GM18519 (cell line): ENCODE results near the gene C11orf91.
"Not testable (repeated sequence)": the region's sequence is repeated elsewhere in the genome, so short reads cannot be mapped to it uniquely, and the experiment has no call there.

ENCODE experiments used
- ATAC-seq: cut with Tn5 transposase; IDR thresholded peaks from one replicate; pipeline ENCODE4 v1.9.1; 2021; ENCODE audit warnings: mild to moderate bottlenecking, moderate library complexity; ENCODE audit not compliant: unreplicated experiment, low FRiP score

Gene C11orf91

DNA sequence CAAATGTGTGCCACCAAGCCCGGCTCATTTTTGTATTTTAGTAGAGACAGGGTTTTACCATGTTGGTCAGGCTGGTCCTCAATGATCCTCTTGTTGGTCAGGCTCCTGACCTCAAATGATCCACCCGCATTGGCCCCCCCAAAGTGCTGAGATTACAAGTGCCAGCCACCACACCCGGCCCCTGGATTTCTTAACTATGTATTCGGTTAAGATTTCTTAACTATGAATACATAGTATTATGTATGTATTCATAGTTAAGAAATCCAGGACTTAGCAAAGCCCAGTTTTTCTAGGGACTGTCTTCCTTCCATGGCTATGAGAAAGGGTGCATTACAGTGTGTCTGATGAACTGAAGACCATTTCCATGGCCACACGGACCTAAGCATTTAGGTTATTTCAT, 1.7 kb downstream of the C11orf91 start:
- no peak for ATAC-seq

DNA sequence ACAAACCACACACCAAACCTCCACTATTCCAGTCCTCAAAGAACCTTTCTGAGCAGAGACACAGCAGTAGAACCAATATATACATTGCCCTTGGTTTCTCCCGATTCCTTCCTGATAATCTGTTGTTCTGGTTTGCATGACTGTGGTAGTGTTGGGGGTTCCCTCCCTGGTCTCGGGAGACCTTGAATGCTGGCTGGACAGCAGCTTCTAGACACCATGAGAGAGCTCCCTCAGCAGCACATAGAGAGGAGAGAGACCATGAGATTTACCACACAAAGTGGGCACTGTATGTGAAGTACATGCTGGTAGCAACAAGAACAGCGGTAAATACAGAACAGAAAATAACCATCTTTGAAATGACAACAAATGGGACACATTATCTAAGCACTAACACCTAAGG, 2.6 kb downstream of the C11orf91 start:
- no peak for ATAC-seq

DNA sequence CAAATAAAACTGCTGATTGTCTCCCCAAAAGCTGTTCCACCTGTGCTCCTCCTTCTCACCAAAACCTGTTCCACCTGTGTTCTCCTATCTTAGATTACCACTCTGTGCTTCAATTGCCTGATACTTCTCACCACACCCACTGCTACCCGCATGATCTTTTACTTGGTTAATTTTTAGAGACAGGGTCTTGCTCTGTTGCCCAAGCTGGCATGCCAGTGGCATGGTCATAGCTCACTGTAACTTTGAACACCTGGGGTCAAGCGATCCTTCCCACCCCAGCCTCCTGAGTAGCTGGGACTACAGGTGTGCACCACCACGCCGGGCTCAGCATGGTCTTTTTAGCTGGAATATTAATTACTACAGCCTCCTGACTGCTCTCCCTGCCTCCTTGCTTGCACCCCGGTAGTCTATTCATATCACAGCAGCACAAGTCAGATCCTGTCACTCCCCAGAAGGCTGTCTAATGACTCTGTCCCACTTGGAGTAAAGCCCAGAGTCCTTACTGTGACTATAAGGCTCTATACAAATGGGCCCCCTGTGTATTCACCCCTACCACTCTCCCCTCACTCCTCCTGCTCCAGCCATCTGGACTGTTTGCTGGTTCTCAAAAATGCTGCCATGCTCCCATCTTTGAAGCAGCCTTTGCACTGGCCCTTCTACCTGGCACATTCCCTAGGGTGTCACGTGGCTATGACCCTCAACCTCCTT, 3.5 kb downstream of the C11orf91 start:
- no peak for ATAC-seq

DNA sequence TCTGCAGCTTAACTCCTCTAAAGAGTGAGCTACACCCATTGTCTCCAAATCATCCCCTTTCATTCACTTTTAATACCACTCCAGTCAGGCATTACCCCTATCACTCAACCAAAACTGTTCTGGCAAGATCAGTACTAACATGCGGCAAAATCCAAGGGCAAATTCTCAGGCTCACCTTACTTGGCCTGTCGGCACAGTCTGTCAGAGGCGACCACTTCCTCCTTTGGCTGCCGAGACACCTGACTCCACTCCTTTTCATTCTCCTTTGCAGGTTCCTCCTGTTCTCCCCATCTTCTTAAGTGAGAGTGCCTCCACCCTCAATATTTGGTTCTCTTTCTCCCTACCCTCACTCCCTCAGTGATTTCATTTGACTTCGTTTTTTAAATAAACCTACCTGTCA, 4.2 kb downstream of the C11orf91 start:
- no peak for ATAC-seq

DNA sequence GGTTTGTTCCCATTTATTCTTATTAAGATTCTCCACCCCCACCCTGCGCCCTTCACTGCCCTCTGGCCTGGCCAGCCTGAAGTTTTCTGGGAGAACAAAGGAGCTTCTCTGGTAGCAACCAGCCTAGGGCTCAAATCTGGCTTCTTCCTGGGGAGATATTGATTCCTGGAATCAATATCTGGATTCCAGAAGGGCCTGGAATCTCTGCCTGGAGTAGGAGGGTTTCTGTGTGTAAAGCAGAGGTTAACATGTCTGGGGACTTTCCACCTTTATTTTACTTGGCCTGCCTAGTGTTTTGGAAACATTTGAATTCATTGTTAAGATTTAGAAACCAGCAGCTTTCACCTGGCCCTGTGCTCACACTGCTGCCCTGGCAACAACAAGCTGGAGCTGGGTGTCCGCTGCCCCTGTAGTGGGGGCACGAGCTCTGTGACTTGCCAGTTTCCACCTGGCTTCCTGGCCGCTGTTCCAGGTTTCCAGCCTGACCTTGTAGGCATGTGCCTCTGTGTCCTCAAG, 5.5 kb downstream of the C11orf91 start:
- ATAC-seq: no peak

DNA sequence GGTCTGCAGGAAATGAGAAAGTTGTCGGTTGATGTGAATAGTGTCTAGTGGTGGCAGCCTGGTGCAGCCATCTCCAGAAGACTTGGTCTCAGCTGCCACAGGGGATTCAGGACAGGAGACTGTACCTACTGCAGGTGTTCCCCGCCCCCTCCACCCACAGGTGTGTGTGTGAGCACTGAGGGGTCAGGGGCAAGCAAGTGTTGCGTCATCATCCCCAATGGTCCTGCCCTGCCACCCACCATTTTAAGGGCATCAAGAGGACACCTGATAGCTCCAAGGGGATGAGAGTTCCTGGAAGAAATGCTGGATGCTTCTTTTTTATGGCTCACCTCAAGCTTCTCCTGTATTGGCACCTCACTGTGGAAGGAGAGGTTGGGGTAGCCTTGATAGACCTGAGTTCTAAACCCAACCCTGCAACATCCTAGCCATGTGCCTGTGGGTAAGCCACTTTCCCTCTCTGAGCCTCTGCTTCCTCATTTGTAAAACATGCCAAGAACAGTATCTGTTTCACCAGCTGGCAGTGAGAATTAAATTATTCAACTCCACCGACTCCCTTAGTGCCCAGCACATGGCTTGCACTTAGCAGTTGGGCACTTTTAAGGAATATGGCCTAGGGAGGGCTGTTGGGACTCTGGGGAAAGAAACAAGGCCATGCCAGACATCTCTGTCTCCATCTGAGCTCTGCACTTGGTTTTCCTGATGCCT, 6.1 kb downstream of the C11orf91 start:
- ATAC-seq: no peak

DNA sequence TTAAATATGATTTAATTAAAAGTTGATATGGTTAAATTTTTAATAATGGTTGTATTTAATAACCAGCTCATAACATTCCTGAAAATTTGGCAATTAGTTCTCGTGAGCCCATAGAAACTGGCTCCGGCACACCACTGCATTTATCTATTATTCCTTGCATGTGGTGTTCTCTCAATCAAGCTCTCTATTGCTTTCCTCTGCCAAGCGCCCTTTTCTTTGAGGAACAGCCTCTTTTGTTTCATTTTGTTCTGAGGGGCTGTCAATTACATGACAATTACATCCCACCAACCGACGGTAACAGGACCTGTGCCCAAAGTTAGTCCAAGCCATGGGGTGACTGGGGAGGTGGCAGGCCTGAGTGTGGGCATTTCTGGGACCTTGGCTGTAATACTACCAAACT, 8.1 kb downstream of the C11orf91 start:
- ATAC-seq: no peak

DNA sequence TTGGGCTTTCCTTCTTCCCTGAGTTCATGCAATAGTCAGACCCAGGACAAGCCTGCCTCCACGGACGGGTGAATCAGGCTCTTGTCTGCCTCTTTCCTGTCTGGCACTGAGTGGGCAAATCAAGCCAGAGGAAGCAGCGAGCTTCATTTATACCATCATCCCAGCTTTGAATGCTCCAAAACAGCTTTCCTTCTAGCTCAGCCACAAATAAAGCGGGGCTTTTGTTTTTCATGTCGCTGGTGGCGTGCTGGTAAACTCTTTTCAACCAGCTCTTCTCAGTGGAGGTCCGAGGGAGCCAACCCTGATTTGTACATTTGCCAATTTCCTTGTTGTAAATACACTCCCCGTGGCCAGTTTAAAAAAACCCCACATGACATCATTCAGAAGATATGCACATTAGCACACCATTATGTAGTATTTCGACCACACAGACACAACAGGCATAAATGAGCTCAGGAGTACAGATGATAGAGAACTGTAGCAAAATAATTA, 8.6 kb downstream of the C11orf91 start:
- ATAC-seq: no peak

DNA sequence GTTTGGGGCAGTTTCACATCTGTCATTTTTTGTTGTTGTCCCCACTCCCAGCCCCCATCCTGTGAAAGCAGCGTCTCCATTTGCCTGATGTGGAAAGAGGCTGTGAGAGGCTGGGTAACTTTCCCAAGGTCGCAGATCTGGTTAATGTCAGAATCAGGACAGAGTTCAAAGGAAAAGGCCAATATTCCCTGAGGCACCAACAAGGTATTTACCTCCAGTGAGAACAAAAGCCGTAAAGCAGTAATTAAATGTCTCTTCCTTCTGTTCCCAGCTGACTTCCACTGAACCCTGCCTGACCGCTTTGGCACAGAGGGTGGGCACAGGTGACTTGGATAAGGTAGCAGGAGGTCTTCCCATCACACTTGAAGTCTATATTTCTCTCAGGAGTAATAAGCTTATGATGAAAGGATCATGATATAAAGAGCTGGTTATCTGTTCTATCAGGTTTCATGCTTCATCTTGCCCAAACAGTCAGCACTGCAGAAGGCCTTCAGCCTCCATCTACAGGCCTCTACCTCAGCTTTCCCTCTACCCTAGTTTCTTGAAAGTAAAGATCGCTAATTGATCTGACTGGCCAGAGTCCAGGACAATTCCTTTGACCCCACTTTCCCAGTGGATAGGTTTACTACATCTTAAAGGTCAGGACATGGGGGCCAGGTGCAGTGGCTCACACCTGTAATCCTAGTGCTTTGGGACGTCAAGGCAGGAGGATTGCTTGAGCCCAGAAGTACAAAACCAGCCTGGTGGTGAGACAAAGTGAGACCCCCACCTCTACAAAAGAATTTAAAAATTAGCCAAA, 9.4 kb downstream of the C11orf91 start:
- ATAC-seq: no peak

DNA sequence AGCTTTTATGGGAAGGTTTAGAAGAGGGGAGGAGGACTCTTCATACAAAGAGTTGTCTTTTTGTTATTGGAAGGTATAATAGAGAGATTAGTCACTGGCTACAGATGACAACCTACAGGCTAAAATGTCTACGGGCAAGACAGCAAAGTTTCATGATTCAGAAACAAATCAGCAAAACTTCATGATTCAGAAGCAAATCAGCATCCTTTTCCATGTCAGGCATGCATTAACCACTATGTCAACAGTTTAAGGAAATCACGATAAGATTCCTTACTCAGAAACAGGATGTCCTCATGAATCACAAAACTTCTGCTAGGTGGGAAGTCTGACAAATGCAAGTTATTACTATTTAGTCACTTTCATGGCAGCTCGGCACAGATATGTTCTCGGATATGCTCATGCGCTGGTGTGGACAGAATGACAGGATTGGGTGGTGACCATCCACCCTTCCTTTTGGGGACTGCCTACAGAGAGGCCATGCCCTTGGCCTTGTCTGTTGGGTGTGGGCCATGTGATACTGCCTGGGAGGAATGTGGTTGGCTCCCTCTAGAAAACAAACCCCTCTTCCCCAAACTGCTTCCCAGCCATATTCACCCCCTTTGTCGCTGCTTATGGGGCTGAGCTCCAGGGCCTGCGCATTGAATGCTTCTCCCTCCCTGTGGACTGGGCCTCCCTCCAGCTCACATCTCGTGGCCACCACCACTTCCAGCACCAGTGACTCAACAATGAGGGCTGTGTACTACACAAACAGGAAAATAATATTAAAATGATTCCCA, 10.1 kb downstream of the C11orf91 start:
- ATAC-seq: no peak

DNA sequence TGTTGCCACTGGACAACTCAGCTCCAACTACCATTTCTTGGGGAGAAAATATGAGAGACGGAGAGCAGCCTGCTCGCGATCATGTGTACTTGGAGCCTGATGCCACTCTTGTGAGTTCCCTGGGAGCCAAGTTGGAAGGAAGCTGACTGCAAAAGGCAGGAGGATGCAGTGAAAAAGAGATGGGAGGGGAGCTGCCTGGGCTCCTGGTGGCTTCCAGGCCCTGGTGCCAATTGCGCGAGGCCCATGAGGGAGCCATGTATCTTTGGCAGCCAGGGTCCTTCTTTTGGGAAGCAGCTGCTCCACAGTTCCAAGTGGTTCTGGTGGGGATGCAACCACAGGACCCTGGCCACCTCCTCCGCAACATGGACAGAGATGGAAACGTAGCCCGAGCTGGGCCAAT, 11.1 kb downstream of the C11orf91 start:
- no peak for ATAC-seq

DNA sequence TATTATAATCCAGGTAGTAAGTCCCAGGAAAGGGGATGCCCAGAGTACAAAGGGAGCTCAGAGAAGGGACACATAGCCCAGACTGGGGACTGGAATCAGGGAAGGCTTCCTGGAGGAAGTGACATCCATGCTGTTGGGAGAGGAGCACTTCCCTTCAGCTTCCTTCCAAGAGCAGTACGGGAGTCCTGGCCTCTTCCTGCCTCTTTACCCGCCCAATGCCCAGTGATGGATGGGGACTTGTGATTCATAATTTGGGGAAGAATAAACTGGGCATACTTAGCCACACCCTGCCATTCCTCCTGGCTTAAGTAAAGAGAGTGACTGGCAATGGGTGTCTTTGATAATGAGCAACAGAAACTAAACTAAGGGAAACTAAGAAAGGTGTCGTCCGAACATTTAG, 11.5 kb downstream of the C11orf91 start:
- ATAC-seq: no peak

DNA sequence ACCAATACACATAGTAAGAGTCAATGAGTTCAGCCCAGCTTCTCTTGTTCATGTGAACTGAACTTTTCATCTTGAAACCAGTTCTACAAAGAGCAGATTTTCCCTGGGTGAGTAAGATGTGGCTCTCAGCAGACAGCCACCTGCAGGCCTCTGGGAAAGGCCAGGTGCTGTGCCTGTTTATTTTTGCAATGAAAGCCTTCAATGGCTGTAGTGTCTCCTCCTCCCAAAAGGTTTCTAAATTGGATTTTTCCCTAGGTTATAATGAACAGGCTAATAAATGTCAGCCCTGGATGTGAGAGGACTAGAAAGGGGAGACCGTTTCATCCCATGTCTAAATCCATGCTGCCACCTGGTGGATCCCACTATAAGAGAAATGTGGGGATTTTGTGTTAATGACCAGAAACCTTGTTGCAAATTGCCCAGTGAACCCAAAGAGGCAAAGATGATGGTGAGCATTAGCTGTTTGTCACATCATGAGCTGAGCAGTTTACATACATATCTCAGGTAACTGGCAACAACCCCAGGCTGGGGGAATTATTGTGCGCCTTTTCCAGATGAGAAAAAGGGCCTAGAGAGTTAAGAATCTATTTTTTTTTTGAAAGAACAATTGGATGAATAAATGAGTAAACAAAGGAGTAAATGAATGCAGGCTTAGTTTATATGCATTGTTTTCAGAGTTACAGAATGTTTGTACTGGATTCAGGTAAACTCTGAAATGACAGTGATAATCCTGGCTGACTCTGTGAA, 12.7 kb downstream of the C11orf91 start:
- no peak for ATAC-seq

DNA sequence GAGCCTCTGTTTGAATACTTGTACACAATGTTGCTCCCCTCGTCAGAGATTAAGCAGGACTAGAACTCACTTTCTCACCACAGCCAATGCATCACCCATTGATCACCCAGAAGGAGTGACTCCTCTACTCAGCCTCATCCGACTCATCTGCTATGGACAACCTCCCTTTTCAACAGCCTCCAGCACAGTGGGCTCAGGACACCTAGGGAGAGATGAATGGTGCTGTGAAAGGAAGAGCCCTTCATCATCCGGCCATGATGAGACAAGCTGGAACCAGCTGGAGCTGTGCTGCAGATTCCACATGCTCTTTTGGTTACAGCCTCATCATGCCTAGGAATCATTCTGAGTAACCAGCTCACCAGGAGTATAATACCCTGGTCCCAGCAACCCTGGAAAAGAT, 15.5 kb downstream of the C11orf91 start:
- no peak for ATAC-seq

DNA sequence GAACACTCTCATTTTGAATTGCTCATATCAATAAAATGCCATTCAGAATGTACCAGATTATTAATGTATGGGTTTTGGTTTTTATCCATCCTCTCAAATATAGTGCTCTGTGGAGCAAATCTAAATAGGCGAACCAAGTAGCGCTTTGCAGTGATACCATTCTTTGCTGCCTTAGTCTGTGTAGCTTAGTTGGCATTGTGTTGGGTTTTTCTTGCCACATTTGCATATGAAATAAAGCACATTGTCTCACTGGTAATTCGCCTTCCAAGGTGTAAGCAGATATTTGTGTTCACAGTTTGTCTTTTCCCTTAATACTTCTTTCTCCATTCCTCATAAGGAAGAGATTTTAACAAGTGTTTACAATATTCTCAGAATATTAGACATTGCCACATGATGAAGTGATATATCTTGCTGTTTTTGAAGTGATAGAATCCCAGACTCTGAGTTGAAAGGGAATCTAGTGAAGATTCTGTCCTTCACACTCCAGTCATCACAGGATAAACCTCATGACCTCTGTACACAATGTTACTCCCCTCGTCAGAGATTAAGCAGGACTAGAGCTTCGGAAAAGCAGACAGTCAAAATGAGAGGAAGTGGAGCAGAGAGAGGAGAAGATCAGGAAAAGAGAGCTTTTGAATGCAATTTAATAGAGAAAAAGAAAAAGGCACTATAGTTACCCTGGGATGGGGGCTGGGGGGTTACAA, 16.5 kb downstream of the C11orf91 start:
- ATAC-seq: no peak

DNA sequence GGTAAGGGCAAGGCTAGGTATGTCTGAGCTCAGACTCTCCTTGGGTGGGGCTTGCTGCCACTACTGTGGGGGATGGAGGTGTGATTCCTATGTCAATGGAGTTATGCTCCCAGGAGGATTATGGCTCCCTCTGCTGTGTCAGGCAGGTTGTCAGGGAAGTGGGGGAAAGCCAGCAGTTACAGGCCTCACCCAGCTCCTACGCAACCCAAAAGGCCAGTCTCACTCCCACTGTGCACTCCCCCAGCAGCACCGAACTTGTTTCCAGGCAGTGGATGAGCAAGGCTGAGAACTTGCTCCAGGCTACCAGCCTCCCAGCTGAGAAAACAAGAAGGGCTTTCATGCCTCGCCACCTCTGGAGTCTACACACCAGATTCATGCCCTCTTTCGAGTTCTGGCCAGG, 18.2 kb downstream of the C11orf91 start:
- ATAC-seq: no peak

DNA sequence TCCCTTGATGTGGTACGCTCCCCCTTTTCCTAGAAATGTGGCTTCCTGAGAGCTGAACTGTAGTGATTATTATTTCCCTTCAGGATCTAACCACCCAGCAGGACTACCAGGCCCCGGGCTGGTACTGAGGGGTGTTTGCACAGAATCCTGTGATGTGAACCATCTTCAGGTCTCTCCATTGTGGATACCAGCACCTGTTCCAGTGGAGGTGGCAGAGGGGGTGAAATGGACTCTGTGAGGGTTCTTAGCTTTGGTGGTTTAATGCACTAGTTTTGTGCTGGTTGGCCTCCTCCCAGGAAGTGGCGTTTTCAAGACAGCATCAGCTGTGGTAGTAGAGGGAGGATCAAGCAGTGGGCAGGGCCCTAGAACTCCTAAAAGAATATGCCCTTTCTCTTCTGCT, 18.6 kb downstream of the C11orf91 start:
- ATAC-seq: no peak

DNA sequence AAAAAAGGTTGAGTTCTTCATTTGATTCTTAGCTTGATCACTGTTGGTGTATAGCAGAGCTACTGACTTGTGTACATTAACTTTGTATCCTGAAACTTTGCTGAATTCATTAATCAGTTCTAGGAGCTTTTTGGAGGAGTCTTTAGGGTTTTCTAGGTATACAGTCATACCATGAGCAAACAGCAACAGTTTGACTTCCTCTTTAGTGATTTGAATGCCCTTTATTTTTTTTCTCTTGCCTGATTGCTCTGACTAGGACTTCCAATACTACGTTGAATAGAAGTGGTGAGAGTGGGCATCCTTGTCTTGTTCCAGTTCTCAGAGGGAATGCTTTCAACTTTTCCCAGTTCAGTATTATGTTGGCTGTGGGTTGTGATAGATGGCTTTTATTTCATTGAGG, 22.0 kb downstream of the C11orf91 start:
- ATAC-seq: not testable (repeated sequence)
